Activated T-cell treated with anti-CD3 and anti-CD28 coated beads for 48 hours (primary cell): ENCODE results near the gene ASPSCR1.
A peak's percentile ranks its signal among the peaks of the same experiment; 100 is the strongest.
"Not testable (repeated sequence)": the region's sequence is repeated elsewhere in the genome, so short reads cannot be mapped to it uniquely, and the experiment has no call there.

ENCODE experiments used
- DNase-seq: peaks from one replicate; pipeline ENCODE4 v3.0.0-alpha.2; 2020; ENCODE audit warnings: low read depth

ASPSCR1 gene

DNA sequence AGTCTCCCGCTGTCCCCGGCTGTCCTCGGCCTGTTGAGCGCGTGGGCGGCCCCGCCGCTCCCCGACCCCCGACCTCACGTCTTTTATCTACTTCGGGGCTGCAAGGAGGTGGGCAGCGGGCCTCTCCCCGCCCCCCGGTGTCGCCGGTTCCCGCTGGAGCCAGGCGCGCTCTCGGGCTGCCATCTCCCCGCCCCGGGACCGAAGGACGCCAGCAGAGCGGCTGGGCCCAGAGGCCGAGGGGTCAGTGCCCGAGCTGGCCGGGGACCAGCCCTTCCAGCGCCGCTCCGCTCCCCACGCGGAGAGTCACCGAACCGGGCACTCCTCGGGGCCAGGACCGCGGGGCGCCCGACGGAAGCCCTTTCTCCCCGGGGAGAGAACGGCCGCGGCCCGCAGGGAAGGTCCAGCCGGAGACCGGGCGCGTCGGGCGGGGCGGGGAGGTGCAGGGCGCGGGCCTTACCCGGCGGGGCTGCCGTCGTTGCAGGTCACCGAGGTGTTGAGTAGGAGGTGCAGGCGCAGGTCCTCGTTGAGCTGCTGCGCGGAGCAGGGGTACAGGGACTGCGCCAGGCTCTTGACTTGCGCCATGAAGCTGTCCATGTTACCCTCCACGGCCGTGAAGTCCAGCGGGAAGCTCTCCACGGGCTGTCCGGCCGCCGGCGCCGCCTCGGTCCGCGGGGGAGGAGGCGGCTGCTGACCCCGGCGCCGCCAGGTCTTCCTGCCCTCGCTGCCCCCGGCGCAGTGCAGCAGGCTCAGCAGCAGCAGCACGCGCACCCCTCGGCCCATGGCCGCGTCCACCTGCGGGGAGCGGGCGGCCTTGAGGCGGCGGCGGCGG lies 17.1 kb upstream of the ASPSCR1 start:
- DNase-seq = no peak

DNA sequence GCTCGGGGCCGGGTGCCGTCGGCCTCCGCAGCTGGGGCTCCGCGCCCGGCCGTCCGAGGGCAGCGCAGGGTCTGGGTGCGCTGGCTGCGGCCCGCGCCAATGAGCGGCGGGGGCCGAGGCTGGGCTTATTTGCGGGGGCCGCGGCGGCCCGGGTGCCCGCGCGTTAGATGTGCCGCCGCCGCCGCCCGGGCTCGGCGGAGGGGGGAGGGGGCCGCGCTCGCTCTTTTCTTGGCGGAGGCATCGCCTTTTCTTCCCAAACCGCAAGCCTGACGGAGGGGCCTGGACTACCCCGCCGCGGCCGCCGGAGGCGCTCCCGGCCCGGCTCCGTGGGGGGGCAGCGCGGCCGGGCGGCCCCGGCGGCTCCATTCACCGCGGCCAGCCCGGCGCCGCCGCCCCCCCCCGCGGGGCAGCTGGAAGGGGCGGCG lies 16.3 kb upstream of the ASPSCR1 start, which contains the start of gene NOTUM:
Gene NOTUM (minus strand): TSS at position 101 of the 425 bp plus-strand sequence. CDS start 278 bp downstream, outside the sequence.
- DNase-seq = no peak

DNA sequence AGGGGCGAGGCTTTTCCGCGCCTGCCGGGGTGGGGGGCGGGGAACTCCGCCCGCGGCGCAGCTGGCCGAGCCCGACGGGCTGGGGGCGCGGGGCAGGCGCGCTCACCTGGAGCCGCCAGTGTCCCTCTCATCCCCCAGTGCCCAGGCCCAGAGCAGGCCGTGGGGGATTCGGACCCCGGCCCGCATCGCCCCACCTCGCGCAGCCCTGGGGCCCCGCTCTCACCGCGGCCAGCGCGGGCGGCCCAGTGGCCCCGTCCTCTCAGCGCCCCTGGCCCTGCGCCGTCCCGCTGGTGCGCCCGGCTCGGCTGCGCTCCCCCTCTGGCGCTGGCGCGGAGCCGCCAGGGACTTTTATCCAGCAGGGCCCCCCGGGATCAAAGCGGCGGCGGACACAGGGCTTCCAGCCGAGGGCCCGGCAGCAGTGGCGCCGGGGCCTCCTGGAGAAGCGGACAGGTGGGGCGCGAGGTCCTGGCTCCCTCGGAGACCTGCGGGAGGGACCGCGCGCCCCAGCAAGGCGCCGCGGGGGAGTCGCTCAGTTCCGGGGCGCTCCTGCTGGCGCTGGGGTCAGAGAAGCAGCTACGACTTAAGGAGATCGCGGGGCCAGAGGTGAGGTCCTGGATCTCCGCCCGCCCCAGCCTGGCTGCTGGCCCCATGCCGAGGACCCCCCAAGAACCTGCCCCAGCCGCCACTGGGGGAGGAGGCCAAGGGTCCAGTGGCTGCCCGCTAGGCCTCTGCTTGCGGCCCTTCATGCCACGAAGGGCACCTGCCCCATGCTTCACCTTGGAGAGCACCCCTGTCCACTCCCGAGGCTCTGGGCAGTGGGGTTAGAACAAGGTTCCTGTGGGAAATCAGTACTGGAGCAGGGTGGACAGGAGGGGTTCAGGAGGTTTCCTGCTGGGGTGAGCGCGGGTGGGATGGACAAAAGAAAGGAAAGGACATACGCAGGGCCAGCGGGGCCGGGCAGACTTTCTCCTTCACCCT lies 15.6 kb upstream of the ASPSCR1 start:
- no peak for DNase-seq

DNA sequence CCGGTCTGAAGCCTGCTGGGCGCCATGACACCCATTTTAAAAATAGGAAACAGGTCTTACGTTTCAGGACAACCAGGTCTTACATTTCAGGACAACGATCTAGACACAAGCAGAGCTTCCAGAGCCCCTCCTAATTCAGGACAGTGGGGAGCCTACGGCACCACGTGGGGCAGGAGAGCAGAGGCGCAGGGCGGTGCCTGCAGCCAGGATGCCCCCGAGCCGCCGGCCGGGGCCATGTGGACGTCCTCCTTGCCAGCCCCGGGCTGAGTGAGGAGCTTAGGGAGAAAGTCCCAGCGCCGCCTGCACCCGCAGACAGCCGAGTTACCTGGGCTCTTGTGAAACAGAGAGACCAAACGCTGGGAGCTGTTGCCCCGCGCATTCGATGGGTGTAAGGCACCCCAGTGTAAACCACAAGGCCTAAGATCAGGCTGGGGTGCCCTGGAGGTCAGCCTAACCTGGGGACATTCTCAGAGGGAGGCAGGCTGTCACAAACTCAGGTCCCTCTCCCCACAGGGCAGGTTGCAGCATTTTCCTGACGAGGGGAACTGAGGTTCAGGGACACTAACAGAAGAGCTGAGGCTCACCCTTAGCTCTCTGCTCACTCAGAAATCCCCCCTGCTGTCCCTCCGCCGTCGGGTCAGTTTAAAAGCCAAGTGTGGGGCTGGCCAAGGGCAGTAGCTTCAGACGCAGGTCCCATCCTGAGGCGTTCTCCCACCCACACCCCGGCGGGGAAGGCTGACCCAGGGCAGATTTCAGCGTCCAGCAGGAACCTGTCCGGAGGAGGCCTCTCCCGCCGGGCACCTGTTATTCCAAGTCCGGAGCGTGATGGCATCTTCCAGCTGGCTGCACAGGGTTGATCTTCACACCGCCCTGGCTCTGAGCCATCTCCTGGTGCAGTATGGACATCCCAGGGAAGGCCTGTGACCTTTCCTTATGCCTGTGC lies 14.7 kb upstream of the ASPSCR1 start:
- no peak for DNase-seq

DNA sequence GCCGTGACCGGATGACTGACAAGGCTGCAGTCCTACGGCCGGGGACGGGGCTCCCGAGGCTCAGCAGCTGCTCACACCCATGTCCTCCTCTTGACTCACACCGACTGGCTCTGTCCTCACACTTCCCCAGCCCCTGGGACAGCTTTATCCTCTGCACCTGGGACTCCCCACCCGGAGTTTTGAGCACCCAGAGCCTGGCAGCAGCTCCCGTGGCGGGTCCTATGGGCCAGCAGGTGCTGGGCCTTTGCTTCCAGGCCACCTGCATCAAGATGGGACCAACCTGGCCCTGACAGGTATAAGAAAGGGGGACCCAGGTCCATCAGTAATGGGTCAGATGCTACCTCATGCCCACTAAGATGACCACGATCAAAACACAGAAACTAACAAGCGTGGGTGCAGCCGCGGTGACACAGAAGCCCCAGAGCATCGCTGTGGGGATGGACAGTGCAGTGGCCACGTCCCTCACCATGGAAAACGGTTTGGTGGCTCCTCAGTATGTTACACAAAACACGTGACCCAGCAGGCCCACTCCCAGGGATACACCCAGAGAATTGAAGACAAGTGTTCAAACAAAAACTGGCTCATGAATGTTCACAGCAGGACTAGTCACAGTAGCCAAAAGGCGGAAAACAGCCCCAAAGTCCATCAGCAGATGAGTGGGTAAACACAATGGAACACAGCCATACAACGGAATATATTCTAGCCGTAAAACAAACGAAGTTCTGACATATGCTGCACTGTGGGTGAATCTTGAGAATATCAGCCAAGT lies 13.2 kb upstream of the ASPSCR1 start:
- DNase-seq = no peak

DNA sequence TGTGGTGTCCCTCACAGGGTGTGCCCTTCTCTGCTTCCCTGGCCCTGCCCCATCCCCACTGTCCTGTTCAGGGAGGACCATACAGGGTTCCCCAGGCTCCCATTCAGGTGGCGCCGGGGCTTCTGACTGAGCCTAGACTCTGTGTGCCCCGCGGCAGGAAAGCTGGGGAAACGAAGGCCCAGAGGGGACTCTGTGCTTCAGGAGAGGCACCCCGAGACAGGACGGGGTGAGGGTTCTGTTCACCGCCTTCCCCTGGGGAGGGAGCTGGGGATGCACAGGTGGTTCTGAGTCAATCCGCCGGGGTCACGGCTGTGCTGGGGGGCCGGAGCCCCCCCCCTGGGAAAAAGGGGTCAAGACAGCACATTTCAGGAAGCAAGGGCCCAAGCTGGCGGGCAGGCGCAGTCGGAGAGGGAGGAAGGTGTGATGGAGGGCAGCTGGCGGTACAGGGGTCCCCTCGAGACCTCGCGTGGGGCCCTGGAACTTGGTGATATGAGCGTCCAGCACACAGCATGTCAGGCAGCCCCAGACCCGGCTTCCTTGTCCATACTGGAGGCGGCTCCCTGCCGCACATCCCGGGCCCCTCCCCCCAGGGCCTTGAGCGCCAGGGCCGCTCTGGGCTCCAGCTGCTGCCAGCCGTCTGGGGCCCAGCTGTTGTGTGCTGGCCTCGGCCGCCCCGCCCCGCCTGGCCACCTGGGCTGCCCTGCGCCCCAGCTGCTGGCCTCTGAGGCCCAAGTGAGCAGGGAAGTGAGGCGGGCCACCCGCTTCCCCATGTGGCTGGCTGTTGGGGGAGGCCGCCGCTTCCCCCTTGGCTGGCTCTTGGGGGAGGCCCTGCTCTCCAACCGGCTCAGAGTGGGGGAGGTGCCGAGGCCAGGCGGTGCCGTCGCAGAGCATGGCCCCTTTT lies 10.8 kb upstream of the ASPSCR1 start:
- DNase-seq = no peak

DNA sequence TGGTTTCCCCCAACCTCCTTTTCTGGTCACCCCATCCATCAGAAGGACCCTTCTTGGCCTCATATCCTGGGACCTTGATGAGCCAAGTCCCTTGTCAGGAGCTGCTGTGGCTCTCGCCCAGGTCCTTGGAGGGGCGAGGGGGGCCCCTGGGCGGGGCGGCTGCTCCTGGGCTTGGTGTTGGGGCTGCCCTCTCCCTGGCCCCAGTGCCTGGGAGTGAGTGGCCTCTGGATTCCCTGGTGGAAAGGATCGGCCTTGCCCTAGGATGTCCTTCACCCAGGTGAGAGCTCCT lies 10.2 kb upstream of the ASPSCR1 start:
- DNase-seq = no peak

DNA sequence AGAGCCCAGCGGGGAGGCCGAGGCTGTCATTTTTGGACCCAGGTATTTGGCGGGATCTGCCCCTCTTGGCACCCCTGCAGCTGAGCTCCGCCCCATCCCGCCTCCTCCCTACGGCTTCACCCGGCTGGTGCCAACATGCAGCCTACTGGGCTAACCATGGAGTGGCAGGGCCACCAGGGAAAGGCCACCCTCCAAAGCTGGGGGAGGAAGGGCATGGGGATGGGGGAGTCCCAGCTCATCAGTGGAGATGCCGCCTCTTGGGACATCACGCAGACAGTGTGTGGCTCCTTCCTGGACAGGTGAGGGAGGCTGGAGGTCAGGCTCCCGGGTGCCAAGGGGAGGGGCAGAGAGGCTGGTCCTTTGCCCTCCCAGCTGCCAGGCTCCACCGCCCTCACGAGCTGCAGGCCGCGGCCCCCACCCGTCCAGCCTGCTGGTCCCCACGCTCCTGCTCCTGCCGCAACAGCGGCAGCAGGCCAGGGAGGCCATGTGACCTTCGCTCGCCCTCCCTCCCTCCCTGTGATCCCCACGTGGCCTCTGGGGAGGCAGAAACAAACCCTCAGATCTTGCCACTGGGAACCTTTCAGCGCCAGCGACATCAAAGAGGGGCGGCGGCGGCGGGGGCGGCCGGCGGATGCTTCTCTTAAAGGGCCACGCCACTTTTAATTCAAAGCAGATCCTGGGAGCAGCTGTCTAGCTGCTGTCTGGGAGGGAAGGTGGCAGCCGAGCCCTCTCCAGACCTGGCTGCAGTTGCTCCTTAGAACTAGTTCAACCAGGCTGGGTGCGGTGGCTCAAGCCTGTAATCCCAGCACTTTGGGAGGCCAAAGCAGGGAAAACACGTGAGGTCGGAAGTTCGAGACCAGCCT lies 9.7 kb upstream of the ASPSCR1 start:
- DNase-seq = peak; percentile 83

DNA sequence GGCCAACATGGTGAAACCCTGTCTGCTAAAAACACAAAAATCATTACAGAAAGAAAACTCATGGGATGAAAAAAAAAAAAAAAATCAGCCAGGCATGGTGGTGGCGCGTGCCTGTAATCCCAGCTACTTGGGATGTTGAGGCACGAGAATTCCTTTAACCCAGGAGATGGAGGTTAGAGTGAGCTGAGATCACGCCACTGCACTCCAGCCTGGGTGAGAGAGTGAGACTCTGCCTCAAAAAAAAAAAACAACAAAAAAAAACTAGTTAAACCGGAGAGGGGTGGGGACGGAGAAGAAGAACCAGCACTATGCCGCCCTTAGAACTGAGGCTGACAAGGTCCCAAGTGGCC lies 9.1 kb upstream of the ASPSCR1 start:
- DNase-seq = no peak

DNA sequence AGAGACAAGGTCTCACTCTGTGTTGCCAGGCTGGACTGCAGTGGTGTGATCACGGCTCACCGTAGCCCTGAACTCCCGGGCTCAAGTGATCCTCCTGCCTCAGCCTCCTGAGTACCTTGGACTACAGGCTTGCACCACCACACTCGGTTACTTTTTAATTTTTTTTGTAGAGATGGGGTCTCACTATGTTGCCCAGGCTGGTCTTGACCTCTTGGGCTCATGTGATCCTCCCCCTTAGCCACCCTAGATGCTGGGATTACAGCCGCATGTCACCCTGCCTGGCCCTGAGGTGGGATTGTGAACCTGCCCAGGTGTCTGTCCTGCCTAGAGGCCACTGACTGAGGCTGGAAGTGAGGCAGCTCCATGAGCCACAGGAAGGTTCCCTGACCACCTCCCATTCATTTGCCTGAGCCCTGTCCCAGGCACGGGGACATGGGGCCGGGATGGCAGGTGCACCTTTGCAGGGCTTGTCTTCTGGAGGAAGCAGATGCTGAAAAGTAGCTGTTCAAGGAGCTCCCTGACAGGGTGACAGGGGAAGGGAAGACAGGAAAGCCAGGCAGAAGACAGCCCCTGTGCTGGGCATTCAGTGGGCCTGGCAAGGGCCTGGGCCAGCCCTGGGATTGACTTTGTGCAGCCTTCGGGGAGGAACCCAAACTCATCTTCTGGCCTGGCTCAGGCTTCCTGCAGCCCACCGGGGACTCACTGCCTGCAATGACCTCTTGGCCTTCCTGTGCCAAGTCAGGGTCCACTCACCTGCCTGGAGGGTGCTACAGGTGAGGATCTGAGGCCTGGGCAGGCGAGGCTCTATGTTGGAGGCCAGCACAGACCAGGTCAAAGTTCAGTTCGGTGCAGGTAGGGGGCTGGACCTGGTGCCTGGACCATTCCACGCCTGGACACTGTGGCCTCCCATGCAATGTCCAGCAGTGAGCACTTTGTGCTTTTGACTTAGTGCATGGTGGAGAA lies 8.3 kb upstream of the ASPSCR1 start:
- DNase-seq = no peak

DNA sequence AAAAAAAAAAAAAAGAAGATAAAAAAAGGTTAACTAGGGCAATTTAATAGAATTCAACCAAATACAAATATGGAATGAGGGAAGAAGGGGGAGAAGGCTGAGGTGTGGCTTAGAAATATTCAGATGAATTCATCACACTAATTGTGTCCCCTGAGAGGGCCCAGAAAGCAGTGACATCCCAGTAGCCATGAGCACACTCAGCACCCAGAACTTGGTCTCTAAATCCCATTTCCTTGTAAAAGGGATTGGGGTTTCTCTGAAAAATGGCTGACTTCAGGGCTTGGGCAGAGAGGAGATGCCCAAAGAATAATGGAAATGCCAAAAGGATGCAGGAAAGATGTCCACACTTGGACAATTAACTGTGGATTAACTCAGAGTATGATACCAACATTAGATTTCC lies 4.0 kb upstream of the ASPSCR1 start:
- DNase-seq = no peak

DNA sequence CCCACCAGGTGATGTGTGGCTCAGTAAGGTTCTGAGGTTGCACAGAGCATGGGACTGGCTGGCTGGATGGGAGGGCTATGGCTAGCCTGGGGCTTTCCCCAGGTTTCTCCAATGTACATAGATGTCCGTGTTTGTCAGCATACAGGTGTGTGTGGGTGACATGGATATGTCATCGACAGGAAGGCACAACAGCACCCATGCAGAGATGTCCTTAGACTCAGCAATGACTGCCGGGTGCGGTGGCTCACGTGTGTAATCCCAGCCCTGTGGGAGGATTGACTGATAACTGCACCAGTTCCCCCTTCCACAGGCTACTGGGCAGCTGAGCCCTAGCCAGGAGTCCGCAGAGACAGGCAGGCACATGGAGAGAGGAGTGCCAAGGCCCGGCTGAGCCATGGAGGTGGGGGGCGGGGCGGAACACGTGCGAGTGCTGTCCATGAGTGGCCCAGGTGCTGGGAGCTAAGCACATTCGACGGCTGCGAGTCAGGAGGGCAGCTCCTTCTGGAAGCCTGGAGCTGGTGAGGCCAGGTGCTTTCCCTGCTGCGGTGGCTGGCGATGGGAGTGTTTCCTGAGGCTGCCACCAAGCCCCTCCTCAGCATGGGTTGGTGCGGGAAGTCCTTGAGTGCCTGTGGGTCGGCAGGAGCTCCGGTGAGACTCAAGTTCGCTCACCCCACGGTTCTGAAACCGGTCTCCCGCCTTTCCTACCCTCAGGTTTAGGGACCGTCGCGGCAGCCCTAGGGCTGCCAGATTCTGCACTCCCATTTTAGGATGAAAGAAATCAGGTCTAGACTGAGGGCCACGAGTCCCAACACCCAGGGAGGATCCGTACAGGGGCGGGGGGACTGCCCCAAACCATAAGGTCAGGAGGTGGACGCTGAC lies 858 bp upstream of the ASPSCR1 start:
- DNase-seq = peak; percentile 35

DNA sequence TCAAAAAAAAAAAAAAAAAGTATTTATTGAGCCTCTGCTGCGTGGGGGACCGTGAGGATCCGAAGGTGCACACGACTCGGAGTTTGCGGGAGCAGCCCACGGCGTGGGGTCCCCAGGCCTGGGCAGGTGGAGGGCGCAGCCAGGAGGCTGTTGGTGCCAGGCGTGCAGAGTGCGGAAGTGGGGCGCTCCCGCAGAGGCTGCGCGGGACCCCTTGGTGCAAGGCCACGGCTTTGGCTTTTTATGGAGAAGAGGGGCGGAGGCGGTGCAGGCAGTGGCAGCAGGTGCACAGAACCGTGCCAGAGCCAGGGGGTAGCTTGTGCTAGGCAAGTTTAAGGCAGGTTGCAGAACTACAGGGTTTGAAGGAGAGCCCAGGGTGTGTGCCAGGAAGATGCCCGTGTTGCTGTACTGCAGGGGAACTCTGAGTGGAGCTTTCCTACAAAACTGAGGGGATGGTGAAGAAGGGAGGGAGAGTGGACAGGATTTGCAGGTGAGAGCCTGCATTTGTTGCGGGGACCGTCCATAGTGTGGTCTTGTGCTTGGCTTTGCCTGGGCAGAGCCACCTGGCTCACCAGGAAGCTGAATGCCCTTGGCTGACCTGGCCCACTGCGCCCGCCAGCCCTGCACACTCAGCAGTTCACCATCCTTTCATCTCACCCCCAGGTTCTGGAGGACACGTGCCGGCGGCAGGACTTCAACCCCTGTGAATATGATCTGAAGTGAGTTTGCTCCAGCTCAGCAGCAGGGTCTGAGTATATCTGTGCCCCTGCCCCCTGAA lies 1.3 kb downstream of the ASPSCR1 start:
- no peak for DNase-seq

DNA sequence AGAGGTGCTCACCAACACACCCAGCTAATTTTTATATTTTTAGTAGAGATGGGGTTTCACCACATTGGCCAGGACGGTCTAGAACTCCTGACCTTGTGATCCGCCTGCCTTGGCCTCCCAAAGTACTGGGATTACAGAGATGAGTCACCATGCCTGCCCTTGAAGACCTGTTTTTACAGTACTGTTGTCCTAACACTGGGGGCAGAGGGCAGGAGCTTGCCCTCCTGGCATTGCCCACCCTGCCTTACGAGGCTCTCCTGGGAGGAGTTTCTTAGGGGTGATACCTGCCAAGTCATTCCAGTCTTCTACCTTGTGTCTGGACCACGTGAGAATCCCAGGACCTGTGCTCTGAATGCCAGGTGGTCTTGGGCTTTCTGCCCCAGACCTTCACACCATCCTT lies 2.7 kb downstream of the ASPSCR1 start:
- DNase-seq = no peak

DNA sequence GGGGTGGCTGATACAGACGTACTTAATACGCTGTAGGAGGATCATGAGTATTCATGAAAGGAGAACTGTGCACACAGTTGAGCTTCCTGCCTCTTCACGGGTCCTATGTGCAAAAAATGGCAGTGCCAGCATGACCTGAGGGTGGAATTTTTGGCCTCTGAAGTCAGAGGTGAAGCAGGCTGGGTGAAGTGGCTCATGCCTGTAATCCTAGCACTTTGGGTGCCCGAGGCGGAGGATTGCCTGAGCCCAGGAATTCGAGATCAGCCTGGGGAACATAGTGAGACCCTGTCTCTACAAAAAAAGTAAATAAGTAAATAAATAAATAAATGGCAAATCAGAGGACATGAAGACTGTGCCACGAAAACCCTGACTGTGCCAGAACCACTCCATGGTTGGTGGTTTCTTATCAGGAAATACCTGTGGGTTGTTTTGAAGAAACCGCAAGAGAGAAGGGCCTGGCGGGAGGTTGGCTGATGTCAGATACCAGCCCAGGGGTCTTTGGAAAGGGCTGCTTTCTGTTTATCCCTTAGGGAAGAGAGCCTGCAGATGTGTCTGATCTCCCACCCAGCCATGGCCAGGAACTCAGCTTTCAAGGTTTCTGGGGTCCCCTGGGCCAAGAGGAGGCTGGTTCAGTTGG lies 3.4 kb downstream of the ASPSCR1 start:
- DNase-seq = no peak

DNA sequence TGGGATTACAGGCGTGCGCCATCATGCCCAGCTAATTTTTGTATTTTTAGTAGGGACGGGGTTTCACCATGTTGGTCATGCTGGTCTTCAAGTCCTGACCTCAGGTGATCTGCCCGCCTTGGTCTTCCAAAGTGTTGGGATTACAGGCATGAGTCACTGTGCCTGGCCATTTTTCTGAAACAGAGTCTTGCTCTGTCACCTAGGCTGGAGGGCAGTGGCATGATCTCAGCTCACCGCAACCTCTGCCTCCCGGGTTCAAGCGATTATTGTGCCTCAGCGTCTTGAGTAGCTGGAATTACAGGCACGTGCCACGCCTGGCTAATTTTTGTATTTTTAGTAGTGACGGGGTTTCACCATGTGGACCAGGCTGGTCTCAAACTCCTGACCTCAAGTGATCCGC lies 4.1 kb downstream of the ASPSCR1 start:
- not testable (repeated sequence) for DNase-seq
